ENCODE data around the gene CCDC88A. TPM values are rescaled to one million over a fixed set of nuclear protein-coding genes. Genes with fewer than 3 reads are reported as not detected.

CCDC88A gene
- total and polyA plus RNA-seq, 2 experiments from 2014 or later = 144 to 169 TPM

DNA sequence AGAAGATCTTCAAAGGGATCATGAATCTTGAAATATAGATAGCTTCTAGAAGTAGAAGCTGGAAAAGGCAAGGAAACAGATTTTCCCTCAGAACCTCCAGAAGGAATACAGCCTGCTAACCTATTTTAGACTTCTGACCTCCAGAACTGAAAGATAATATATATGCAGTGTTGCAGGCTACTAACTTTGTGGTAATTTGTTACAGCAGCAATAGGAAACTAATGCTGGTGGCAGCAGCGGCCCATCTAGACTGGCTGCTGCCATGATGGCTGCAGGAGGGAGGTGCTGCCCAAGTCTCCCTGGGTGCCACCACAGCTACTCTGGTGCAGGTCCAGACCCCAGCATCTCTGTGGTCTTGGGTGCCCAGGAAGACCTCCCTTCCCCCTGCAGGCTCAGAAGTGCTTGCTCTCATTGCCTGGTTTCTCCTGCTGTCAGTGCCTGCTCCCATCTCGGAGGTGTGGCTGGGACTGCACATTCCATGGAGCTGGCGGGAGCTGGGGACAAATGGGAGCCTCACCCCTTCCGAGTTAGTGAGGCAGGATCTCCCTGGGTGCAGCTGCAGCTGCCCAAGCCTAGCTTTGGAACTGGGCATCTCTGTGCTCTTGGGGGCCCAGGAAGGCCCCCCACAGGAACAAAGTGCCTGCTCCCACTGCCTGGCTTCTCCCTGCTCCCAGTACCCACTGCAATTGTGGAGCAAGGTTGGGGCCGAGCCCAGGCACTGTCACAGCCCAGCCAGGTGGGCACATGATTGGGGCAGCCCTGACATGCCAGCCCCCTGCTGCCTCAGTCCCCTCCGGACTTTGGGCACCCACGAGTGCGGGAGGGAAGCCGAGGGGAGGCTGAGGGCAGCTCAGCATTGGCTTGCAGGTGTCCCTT is 18.1 kb upstream of the CCDC88A start:
- H3K4me1 Mint-ChIP-seq = no peaks in the 10 kb centered on the region
- H3K9me2 ChIP-seq (ENCODE audit: insufficient read depth) = no peaks in the 10 kb centered on the region
- H3K27ac Mint-ChIP-seq = no peak overlapping the region
- peaks cover 4% of the 10 kb centered on the region; the same call in 1 of the 2 replicates for H3K36me3 ChIP-seq (ENCODE audit: insufficient read depth)
- DNase-seq (ENCODE audit: low spot score) (no peak), ATAC-seq (no peak)
- peaks cover 25% of the 10 kb centered on the region for H3K9me3 Mint-ChIP-seq
- no peak overlapping the region for H2AFZ ChIP-seq
- H3K27ac ChIP-seq (ENCODE audit: low read depth) = no peak overlapping the region
- H3K4me3 Mint-ChIP-seq = no peak overlapping the region
- H3K27me3 Mint-ChIP-seq (ENCODE audit: insufficient read depth, low read depth, poor library complexity) = peaks cover 7% of the 10 kb centered on the region
- no peaks in the 10 kb centered on the region for H3F3A ChIP-seq (replicated peaks; ENCODE audit: low read depth)
- H3K79me2 ChIP-seq (replicated peaks; ENCODE audit: insufficient read depth) = no peaks in the 10 kb centered on the region
- H3K4me3 ChIP-seq = no peak overlapping the region
- H4K20me1 ChIP-seq (replicated peaks; ENCODE audit: insufficient read depth) = no peaks in the 10 kb centered on the region
- H3K4me2 ChIP-seq = no peak overlapping the region
- H3K4me1 ChIP-seq (ENCODE audit: insufficient read depth) = no peaks in the 10 kb centered on the region
- TF ChIP-seq ZNF114 (CRISPR knock-in tag; IDR thresholded peaks at IDR 0.05) (no peak), REST (IDR thresholded peaks at IDR 0.05; ENCODE audit: unreplicated experiment) (no peak), CREB1 (CRISPR knock-in tag; IDR thresholded peaks at IDR 0.05; ENCODE audit: low read depth) (no peak), EZH2 (IDR thresholded peaks at IDR 0.05; ENCODE audit: low read depth, unreplicated experiment) (no peak), JUNB (IDR thresholded peaks at IDR 0.05; ENCODE audit: unreplicated experiment) (no peak)
- TF ChIP-seq, protein P1, sequence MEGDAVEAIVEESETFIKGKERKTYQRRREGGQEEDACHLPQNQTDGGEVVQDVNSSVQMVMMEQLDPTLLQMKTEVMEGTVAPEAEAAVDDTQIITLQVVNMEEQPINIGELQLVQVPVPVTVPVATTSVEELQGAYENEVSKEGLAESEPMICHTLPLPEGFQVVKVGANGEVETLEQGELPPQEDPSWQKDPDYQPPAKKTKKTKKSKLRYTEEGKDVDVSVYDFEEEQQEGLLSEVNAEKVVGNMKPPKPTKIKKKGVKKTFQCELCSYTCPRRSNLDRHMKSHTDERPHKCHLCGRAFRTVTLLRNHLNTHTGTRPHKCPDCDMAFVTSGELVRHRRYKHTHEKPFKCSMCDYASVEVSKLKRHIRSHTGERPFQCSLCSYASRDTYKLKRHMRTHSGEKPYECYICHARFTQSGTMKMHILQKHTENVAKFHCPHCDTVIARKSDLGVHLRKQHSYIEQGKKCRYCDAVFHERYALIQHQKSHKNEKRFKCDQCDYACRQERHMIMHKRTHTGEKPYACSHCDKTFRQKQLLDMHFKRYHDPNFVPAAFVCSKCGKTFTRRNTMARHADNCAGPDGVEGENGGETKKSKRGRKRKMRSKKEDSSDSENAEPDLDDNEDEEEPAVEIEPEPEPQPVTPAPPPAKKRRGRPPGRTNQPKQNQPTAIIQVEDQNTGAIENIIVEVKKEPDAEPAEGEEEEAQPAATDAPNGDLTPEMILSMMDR (conservative IDR thresholded peaks at IDR 0.05; ENCODE audit: low read depth in 2 of 2) = no peak
- peaks cover 11% of the 10 kb centered on the region for H3K36me3 Mint-ChIP-seq (ENCODE audit: low read depth)
- no peaks in the 10 kb centered on the region for H3K27me3 ChIP-seq (ENCODE audit: insufficient read depth)

DNA sequence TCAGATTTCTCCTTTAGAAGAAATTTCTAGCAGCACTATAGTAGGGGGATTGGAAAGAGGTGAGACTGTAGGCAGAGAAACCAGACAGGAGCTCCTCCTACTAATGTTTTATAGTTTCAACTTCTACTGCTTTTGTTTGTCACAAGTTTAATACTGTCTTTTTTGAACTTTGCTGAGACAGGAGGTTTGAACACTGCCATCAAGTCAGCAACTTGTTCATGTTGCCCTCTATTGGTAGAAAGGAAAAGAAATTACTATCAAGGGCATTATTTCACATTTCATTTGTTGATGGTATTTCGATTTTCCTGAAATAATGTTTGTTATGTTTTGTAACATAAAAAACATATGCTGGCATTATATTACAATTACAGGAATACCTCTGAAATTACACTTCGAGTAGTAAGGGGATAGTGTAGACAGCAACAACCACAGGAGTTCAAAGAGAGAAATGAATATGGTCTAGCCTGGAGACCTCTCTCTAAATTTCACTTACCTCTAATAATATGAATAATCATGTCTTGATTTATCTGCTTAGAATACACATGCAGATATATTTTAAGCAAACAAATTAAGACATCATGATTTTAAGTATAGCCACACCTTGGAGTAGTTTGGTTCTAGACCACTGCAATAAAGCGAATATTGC is 12.4 kb upstream of the CCDC88A start:
- no peaks in the 10 kb centered on the region for H3K9me3 Mint-ChIP-seq
- Histone ChIP-seq H3K36me3 (ENCODE audit: insufficient read depth) (no peaks in the 10 kb centered on the region), H3K4me1 (ENCODE audit: insufficient read depth) (no peaks in the 10 kb centered on the region), H2AFZ (no peak overlapping the region), H3K79me2 (replicated peaks; ENCODE audit: insufficient read depth) (no peaks in the 10 kb centered on the region), H3K4me2 (no peak overlapping the region), H3K9me2 (ENCODE audit: insufficient read depth) (no peaks in the 10 kb centered on the region), H4K20me1 (replicated peaks; ENCODE audit: insufficient read depth) (no peaks in the 10 kb centered on the region), H3K27me3 (ENCODE audit: insufficient read depth) (no peaks in the 10 kb centered on the region), H3F3A (replicated peaks; ENCODE audit: low read depth) (no peaks in the 10 kb centered on the region), H3K4me3 (no peak overlapping the region), H3K27ac (ENCODE audit: low read depth) (no peak overlapping the region)
- peaks cover 5% of the 10 kb centered on the region for H3K27me3 Mint-ChIP-seq (ENCODE audit: insufficient read depth, low read depth, poor library complexity)
- TF ChIP-seq, protein P1 (conservative IDR thresholded peaks at IDR 0.05; ENCODE audit: low read depth in 2 of 2) = peak; percentile 78
- TF ChIP-seq EZH2 (IDR thresholded peaks at IDR 0.05; ENCODE audit: low read depth, unreplicated experiment) = no peak
- H3K4me1 Mint-ChIP-seq = 0 out of 3 replicates have a peak, but pooled peaks cover 2% of the 10 kb centered on the region
- ATAC-seq (peak; percentile 48; the same call in 2 of the 3 replicates), DNase-seq (ENCODE audit: low spot score) (peak; percentile 57)
- no peaks in the 10 kb centered on the region for H3K36me3 Mint-ChIP-seq (ENCODE audit: low read depth)
- no peak overlapping the region for H3K27ac Mint-ChIP-seq
- H3K4me3 Mint-ChIP-seq = no peak overlapping the region
